HL-60 (cell line): Measurements from ENCODE around the gene LTB4R2.

Source experiments
- DNase-seq, 2 experiments: peaks; one replicate each; pipeline ENCODE4 v3.0.0-alpha.2; 2010 to 2020; ENCODE audit warnings: low read depth in 1 of 2, low spot score in 1 of 2
- H3K27ac ChIP-seq: fragments of 250-450 bp; sonication (Bioruptor Pico); replicated peaks from 2 replicates; pipeline ENCODE4 v1.5.1; 2020; ENCODE audit warnings: mild to moderate bottlenecking, moderate library complexity
- H3K27me3 ChIP-seq: fragments of 250-450 bp; sonication (Bioruptor Pico); 2 replicates; pipeline ENCODE4 v1.5.1; 2021; ENCODE audit warnings: mild to moderate bottlenecking, moderate library complexity; ENCODE audit not compliant: insufficient read depth, poor library complexity, severe bottlenecking
- H3K4me3 ChIP-seq: replicated peaks from 2 replicates; pipeline ENCODE4 v1.5.1; 2011; ENCODE audit warnings: mild to moderate bottlenecking, control low read depth, low read length; ENCODE audit not compliant: insufficient read depth
- CTCF ChIP-seq: IDR thresholded peaks from one replicate; pipeline ENCODE4 v1.5.1; 2011; ENCODE audit warnings: low read length, control low read depth, inconsistent platforms; ENCODE audit not compliant: insufficient read depth
- GABPA ChIP-seq: IDR thresholded peaks from 2 replicates; pipeline ENCODE4 v1.6.1; 2012; ENCODE audit warnings: low read depth
- POLR2AphosphoS5 ChIP-seq: IDR thresholded peaks from 2 replicates; pipeline ENCODE4 v1.6.1; 2012; ENCODE audit warnings: low read depth
- REST ChIP-seq: IDR thresholded peaks from 2 replicates; pipeline ENCODE4 v1.6.1; 2012; ENCODE audit warnings: low read depth; ENCODE audit not compliant: insufficient replicate concordance
- SPI1 ChIP-seq: IDR thresholded peaks from 2 replicates; pipeline ENCODE4 v1.6.1; 2012; ENCODE audit warnings: low read depth, mild to moderate bottlenecking, borderline replicate concordance

Gene LTB4R2

GRCh38 chr14:24264298-24264697 is 45.6 kb upstream of the LTB4R2 start:
- no peak for TF ChIP-seq GABPA
- TF ChIP-seq SPI1: no peak
- TF ChIP-seq POLR2AphosphoS5: no peak
- no peak for TF ChIP-seq REST
- TF ChIP-seq CTCF: no peak
- H3K27me3 ChIP-seq: no peaks in the 10 kb centered on the region

GRCh38 chr14:24266344-24267244 is 43.3 kb upstream of the LTB4R2 start:
- Histone ChIP-seq H3K27ac (no peak overlapping the region), H3K4me3 (no peak overlapping the region), H3K27me3 (no peaks in the 10 kb centered on the region)
- no peak for TF ChIP-seq GABPA
- no peak for TF ChIP-seq POLR2AphosphoS5
- TF ChIP-seq REST: no peak
- TF ChIP-seq SPI1: no peak
- no peak for TF ChIP-seq CTCF
- DNase-seq: no peak

More at GRCh38 chr14:24264298-24264697, 45.6 kb upstream of the LTB4R2 start:
- no peak overlapping the region for H3K27ac ChIP-seq
- DNase-seq: no peak
- H3K4me3 ChIP-seq: no peak overlapping the region

- Histone ChIP-seq H3K27me3 (no peaks in the 10 kb centered on the region), H3K4me3 (no peak overlapping the region), H3K27ac (no peak overlapping the region)
- TF ChIP-seq GABPA (no peak), SPI1 (no peak), POLR2AphosphoS5 (no peak), REST (no peak)
- DNase-seq: no peak
These were observed 42.4 kb upstream of the LTB4R2 start for GRCh38 chr14:24267516-24267915.
